Left ventricle myocardium inferior (tissue), 1 donor: ENCODE measurements around the gene ATXN1. TPM values are rescaled to one million over a fixed set of nuclear protein-coding genes. Genes with fewer than 3 reads are reported as not detected.

ENCODE experiments used
- DNase-seq: peaks from one replicate; pipeline ENCODE4 v3.0.0-alpha.2; 2020
- H3K27ac ChIP-seq: fragments of 200-600 bp; replicated peaks from 2 replicates; pipeline ENCODE4 v1.8.0; 2021
- H3K27me3 ChIP-seq: fragments of 200-600 bp; 2 replicates; pipeline ENCODE4 v1.8.0; 2021; ENCODE audit warnings: low read depth
- H3K36me3 ChIP-seq: fragments of 200-600 bp; 2 replicates; pipeline ENCODE4 v1.8.0; 2021
- H3K4me1 ChIP-seq: fragments of 200-600 bp; 2 replicates; pipeline ENCODE4 v1.8.0; 2021
- H3K4me3 ChIP-seq: fragments of 200-600 bp; 2 replicates; pipeline ENCODE4 v1.8.0; 2021; ENCODE audit warnings: mild to moderate bottlenecking, moderate library complexity
- H3K9me3 ChIP-seq: fragments of 200-600 bp; replicated peaks from 2 replicates; pipeline ENCODE4 v1.8.0; 2021
- CTCF ChIP-seq: fragments of 200-600 bp; IDR thresholded peaks from 2 replicates; pipeline ENCODE4 v1.8.0; 2021; ENCODE audit warnings: antibody characterized with exemption, mild to moderate bottlenecking, borderline replicate concordance
- intact Hi-C: fragments of 100-400 bp; cut with micrococcal nuclease; formaldehyde crosslinking; loops from one replicate; pipeline ENCODE4 v1.11.0; 2022
- total RNA-seq: library from RNA; stranded (reverse); fragmentation: NEBNext Ultra II Directional; extraction: Animal tissue kit (Norgen Biotek cat#: 25700); gene quantifications from one replicate; pipeline ENCODE4 v1.2.1, GENCODE V29; 2021
- donor health status: DM: no; HTN: yes; CAD: no; lungs with severe emphysema.

The ATXN1 gene
- total RNA-seq, 1 donor from 2014 or later, result 41.5 TPM

GRCh38 chr6:16600026-16600425 lies 161.2 kb downstream of the ATXN1 start:
- no peak for TF ChIP-seq CTCF
- Histone ChIP-seq H3K4me3 (no peak overlapping the region), H3K36me3 (peaks cover 4% of the 10 kb centered on the region), H3K27ac (no peak overlapping the region), H3K9me3 (no peaks in the 10 kb centered on the region), H3K27me3 (no peaks in the 10 kb centered on the region), H3K4me1 (no peaks in the 10 kb centered on the region)
- intact Hi-C loops, result no loop called here
- DNase-seq, result no peak

GRCh38 chr6:16596616-16597331 lies 164.5 kb downstream of the ATXN1 start:
- no peak for DNase-seq
- no peaks in the 10 kb centered on the region for H3K9me3 ChIP-seq
- no peaks in the 10 kb centered on the region for H3K27me3 ChIP-seq
- H3K4me1 ChIP-seq, result no peaks in the 10 kb centered on the region
- TF ChIP-seq CTCF, result no peak
- intact Hi-C loops, result no loop called here
- no peaks in the 10 kb centered on the region for H3K36me3 ChIP-seq
- no peak overlapping the region for H3K4me3 ChIP-seq
- no peak overlapping the region for H3K27ac ChIP-seq

GRCh38 chr6:16595514-16596120 lies 165.6 kb downstream of the ATXN1 start:
- H3K9me3 ChIP-seq, result no peaks in the 10 kb centered on the region
- intact Hi-C loops, result no loop called here
- no peaks in the 10 kb centered on the region for H3K27me3 ChIP-seq
- no peaks in the 10 kb centered on the region for H3K36me3 ChIP-seq
- no peak overlapping the region for H3K27ac ChIP-seq
- TF ChIP-seq CTCF, result no peak
- H3K4me3 ChIP-seq, result no peak overlapping the region
- H3K4me1 ChIP-seq, result no peaks in the 10 kb centered on the region
- DNase-seq, result no peak

GRCh38 chr6:16594849-16595248 lies 166.4 kb downstream of the ATXN1 start:
- DNase-seq, result no peak
- no peaks in the 10 kb centered on the region for H3K36me3 ChIP-seq
- H3K27ac ChIP-seq, result no peak overlapping the region
- TF ChIP-seq CTCF, result no peak
- no peaks in the 10 kb centered on the region for H3K9me3 ChIP-seq
- H3K4me1 ChIP-seq, result no peaks in the 10 kb centered on the region
- intact Hi-C loops, result no loop called here
- H3K4me3 ChIP-seq, result no peak overlapping the region
- no peaks in the 10 kb centered on the region for H3K27me3 ChIP-seq

- intact Hi-C loops, result no loop called here
- Histone ChIP-seq H3K27me3 (no peaks in the 10 kb centered on the region), H3K4me1 (no peaks in the 10 kb centered on the region), H3K36me3 (no peaks in the 10 kb centered on the region), H3K27ac (no peak overlapping the region), H3K9me3 (no peaks in the 10 kb centered on the region), H3K4me3 (no peak overlapping the region)
- no peak for DNase-seq
- no peak for TF ChIP-seq CTCF
These were observed 168.9 kb downstream of the ATXN1 start for GRCh38 chr6:16592223-16592911.
